Fibroblast of skin of right biceps (primary cell): Measurements from ENCODE around the gene FAM240B.

Experiments
- DNase-seq: peaks from one replicate; pipeline ENCODE4 v3.0.0-alpha.2; 2013

FAM240B gene

DNA sequence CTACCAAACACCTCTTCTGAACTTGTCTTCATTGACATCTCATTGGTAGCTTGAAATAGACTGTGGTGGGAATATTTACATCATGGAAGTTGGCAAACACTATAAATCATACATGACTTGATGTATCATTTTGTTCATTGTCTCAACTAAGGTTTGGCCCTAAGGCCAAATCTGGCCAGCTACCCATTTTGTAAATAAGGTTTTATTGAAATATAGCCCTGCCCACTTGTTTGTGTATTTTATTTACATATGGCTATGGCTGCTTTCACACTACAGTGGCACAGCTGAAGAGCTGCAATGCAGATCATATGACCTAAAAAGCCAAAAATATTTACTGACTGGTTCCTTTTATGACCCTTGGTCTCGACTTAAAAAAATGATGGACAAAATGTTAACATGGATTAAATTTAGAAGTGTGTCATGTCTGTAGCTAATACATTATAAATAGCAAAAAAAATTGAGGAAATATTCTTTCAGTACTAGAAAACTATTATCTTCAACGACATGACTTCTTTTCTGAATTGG is 22.1 kb downstream of the FAM240B start:
- no peak for DNase-seq

DNA sequence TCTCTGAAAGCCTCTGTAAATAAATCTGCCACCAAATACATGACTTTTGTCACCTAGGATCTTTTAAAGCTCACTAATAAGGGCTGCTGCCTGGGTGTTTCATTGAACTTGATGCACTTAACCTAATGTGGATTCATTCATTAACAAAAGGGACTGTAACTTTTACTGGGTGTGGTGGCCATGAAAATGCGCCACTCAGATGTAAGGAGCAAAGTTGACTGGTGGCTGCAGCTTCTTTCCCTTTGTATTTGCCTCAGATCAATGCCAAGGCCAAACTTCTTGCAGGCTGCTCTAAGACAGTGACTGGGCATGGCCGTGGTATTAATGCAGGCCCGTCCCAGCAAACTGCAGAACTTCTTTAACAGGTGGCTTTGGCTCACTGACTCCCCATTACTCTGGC is 22.9 kb downstream of the FAM240B start:
- DNase-seq: no peak

DNA sequence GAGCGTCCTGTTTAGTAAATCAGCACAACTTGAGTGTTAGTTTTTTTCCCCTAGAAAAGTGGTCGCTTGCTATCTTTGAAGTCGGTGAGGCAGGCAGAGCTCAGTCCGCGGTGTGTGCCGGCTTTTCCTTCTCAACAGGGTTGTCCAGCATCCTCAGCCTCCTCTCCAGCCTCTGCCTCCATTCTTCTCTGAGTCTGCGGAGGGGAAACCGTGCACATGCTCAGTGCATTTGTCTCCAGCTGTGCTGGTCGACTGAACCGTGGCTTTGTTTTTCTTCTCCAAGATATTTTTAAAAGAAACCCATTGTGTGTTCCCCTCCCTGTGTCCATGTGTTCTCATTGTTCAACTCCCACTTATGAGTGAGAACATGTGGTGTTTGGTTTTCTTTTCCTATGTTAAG is 25.3 kb downstream of the FAM240B start:
- no peak for DNase-seq

- no peak for DNase-seq
Measured at GRCh38 chr9:38692707-38693106, 27.2 kb downstream of the FAM240B start.

GRCh38 chr9:38690574-38690973 is 29.4 kb downstream of the FAM240B start:
- no peak for DNase-seq

DNA sequence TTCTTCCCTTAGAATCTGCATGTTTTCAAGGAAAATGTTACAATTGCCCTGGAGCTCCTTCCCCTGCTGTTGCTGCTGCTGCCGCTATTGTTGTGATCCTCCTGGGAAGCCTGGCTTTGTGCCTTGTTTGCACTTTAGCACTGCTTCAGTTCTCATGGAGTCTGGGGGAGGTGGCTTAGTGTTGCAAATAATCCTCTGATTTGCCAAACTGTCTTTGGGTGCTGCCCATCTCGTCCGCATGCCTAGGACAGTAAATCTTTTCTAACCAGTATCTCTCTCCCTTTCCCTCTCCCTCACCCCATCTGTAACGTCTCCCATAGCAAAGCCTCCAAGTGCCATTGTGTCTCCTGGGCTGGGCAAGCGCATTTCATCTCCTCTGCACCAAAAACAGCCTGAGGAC is 30.3 kb downstream of the FAM240B start:
- no peak for DNase-seq

- no peak for DNase-seq
Measured at GRCh38 chr9:38687992-38688391, 31.9 kb downstream of the FAM240B start.

DNA sequence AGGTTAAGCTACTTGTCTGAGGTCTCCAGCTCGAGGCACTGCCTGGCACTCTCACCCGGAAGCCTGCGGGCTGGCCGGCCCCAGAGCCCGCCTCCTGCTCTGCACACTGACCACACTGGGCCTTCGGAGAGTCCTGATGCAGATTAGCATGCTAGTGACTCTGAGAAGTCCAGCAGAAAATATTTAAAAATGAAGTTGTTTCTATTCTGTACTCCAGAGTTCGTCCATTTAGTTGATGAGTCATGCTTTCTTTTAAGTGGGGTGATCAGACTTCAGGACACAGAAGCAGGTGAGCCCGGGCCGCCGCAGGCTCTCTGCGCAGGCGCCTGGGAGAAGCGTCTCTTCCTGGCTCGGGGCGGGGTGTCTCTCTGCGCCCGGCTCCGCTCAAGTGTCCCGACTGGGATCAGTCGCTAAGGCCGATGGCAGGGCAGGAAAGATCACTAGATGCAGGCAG is 32.5 kb downstream of the FAM240B start:
- DNase-seq: no peak

DNA sequence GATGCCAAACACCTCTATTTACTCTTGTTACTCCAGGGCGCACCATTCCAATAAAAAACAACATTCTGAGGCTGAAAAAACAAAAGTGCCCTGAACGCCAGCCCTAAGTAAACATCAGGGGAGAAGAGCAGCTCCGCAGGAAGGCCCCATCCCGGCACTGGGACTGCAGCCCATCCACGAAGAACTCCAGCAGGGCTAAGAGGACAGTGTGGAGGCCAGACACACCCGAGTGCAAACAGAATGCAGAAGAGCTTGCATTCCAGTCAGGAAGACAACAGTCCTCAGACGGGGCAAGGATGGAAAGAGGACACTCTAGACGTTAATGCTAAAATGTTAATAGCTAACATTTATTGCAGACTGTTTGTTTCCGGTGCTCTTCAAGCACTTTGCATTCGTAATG is 33.0 kb downstream of the FAM240B start:
- no peak for DNase-seq

DNA sequence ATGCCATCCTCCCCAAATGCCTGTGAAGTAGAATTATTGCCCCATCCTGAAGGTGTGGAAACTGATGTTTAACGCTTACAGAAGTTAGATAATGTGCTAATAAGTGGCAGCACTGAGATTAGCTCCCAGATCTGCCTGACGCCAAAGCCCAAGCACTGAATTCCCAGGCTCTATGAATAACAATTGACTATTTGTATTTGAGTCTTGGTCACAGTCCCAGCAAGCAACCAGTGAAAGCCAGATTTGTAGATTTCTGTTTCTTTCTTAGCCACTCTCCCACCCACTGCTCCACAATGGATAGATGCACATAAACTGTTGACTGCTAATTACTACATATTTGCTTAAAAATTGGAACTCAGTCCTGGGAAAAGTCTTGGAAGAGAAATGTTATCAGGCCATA is 34.4 kb downstream of the FAM240B start:
- DNase-seq: no peak

DNA sequence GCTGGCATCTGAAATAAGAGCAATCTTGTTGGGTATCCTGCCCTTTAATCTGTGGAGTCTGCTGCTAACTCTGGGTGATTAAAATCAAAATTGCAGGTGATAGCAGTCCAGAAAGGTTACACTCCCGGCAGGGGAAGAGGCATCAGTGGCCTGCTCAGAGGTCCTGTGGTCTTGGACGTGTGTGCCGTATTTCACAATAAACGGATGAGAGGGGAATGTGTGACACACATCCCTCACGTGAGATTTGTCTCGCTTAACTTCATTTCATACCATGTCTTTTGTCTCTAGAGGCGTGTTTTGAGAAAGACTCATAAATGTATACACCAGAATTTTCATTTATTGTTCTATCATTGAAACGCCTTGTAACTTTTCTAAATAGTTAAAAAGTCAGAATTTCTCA is 36.6 kb downstream of the FAM240B start:
- no peak for DNase-seq

- DNase-seq: peak; percentile 75
Measured at GRCh38 chr9:38682713-38683112, 37.2 kb downstream of the FAM240B start.

DNA sequence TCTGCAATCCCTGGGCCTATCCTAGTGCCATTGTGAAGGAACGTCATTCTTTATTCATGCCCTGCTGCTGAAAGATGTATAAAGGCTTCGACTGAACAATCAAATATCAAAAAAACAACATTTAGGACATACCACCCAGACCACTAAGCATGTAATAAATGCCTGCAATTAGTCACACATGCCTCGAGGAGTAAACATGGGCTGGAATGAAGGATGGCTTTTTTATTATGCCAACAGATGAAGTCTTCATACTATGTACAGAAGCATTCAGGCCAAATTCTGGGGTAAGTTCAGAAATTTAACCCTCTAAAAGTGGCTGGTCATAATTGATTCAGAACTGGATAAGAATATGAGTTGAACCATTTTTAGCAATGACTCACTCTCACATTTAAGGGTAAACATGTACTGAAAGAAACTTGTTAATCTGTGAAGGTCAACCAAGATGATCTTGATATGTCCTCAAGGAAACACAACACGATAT is 38.1 kb downstream of the FAM240B start:
- peak; percentile 62 for DNase-seq

GRCh38 chr9:38680837-38681445 is 39.0 kb downstream of the FAM240B start:
- DNase-seq: no peak

DNA sequence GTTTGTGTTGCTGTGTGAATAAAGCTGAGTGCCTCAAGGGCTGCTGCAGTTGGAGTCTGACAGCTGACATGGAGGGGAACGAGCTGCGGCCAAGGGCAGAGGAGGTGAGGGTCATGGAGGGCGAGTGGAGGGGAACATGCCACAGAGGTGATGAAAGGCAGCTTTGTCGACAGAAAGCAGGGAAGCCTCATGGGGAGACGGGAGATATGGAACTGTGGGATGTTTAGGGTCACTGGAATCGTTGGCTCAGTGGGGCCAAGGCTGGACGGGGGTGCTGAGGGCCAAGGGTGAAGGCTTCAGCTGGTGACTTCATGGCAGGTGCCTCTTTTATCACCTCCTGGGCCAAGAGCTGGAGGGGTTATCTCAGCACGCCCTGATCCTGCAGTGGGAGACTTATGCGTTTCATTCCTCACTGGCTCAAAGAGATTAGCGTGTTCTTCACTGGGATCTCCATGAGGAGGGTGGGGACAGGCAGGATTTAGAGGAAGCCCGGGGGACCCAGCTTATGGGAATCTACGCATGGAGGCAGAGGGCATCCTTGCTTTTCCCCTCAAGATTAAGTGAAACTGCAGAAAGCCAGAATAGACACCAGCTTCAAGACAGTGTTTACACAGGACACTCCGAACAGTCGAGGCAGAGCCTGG is 42.2 kb downstream of the FAM240B start:
- no peak for DNase-seq

GRCh38 chr9:38675831-38676230 is 44.1 kb downstream of the FAM240B start:
- DNase-seq: no peak

DNA sequence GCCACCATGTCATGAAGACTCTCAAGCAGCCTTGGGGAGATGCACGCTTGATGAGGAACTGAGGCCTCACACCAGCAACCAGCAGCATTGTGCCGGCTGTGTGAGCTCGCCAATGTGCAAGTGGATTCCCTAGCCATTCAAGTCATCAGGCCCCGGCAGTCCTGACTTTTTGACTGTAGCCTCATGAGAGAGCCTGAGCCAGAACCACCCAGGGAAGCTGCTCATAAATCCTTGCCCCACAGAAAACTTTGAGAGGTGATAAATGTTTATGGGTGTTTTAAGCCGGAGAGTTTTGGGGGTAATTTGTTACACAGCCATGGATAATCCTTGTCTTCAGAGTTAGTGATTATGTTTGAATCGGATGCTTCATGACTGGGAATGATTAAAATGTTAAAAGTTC is 44.7 kb downstream of the FAM240B start:
- no peak for DNase-seq

GRCh38 chr9:38673399-38674193 is 46.3 kb downstream of the FAM240B start:
- no peak for DNase-seq

DNA sequence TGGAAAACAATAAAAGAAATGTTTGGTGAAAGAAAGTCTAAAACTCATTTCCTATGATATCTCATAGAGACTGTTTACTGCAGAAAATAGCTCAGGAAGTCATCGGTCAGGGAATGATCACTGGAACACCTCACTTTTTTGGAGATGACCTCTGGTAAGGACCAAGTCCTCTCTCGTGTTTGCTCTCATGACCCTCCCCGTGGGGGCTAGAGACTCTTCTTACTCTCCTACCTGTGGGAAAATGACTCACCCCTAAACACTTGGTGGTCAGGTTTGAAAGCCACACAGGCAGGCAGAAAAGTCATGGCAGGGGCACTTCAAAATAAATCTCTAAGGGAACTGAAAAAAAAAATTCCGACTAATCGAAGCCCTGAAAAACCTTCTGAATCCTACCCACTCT is 48.2 kb downstream of the FAM240B start:
- no peak for DNase-seq

DNA sequence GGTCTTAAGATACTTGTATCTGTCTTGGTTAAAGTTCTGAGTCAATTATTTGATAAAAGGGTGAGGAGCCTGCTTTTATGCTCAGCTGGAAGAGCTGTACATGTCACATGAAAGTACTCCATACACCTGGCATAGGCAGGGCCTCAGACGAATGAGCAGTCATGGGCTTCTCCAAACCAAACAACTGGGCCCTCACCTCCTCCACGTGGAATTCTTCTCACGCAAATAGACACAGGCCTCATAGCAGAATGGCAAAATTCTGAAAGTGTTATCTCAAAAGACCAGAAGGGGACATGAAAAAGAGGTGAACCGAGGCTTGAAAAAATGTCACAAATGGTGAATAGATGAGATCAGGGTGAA is 48.6 kb downstream of the FAM240B start:
- DNase-seq: no peak

- no peak for DNase-seq
Measured at GRCh38 chr9:38670542-38671371, 49.2 kb downstream of the FAM240B start.

- DNase-seq: no peak
Measured at GRCh38 chr9:38668791-38669466, 51.0 kb downstream of the FAM240B start.
